ENCODE data around the gene GHRHR.

DNA sequence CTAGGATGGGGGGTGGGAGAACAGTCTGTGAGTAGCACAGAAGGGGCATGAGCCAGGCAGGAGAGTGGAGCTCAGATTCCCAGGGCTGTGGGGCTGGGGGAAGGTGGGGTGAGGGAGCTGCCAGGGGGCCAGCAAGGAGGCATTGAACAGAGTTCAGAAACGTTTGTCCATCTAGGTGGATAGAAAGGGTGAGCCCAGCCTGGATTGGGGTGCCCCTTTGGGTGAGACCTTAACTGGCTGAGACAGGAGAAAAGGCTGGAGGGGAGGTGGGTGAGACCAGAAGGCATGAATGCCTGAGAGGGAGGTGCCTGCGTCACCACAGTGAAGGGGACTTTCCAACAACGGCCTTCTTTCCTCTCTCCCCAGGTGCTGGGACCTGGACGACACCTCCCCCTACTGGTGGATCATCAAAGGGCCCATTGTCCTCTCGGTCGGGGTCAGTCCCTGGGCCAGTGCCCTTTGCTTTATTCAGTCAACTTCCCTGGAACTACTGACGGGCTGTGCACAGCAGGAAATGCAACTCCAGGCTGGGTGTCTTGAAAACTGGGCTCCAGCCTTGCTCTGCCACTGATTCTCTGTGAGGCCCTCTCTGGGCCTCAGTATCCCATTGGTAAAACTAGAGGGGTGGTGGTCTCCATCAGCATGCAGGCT is 11.0 kb downstream of the GHRHR start:
- TF ChIP-seq CTCF (IDR thresholded peaks at IDR 0.05) (peak; percentile 35), EZH2 (IDR thresholded peaks at IDR 0.05; ENCODE audit: borderline replicate concordance, insufficient read depth, low read depth, low read length, poor library complexity, severe bottlenecking) (no peak)

All from B cell (primary cell).